ENCODE measurements around the gene HSPA8.

Gene HSPA8

DNA sequence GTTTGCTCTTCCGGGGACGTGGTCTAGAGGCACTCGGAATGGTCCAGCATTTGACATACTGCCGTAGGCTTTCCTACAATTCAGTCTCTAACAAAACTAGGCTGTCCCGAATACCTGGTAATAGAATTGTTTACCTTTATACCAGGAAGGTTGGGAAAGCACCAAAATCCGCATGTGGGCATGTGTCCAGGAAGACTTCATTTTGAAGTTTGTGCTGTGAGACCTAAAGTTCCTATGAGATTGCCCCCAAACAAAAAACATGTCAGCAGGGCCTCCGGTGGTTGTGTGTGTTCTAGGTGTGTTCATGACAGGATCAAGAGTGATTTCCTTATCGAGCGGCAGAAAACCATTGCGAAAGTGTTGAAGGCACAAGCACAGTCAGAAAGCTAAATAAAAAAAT, 26.1 kb downstream of the HSPA8 start:
- DNase-seq (ENCODE audit: low read depth): no peak
- TF ChIP-seq, protein P1, sequence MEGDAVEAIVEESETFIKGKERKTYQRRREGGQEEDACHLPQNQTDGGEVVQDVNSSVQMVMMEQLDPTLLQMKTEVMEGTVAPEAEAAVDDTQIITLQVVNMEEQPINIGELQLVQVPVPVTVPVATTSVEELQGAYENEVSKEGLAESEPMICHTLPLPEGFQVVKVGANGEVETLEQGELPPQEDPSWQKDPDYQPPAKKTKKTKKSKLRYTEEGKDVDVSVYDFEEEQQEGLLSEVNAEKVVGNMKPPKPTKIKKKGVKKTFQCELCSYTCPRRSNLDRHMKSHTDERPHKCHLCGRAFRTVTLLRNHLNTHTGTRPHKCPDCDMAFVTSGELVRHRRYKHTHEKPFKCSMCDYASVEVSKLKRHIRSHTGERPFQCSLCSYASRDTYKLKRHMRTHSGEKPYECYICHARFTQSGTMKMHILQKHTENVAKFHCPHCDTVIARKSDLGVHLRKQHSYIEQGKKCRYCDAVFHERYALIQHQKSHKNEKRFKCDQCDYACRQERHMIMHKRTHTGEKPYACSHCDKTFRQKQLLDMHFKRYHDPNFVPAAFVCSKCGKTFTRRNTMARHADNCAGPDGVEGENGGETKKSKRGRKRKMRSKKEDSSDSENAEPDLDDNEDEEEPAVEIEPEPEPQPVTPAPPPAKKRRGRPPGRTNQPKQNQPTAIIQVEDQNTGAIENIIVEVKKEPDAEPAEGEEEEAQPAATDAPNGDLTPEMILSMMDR (conservative IDR thresholded peaks at IDR 0.05; ENCODE audit: control insufficient read depth, insufficient read depth, low read depth, low read length): no peak
- H3K4me3 ChIP-seq (ENCODE audit: control insufficient read depth, low read depth, low read length): no peak overlapping the region

DNA sequence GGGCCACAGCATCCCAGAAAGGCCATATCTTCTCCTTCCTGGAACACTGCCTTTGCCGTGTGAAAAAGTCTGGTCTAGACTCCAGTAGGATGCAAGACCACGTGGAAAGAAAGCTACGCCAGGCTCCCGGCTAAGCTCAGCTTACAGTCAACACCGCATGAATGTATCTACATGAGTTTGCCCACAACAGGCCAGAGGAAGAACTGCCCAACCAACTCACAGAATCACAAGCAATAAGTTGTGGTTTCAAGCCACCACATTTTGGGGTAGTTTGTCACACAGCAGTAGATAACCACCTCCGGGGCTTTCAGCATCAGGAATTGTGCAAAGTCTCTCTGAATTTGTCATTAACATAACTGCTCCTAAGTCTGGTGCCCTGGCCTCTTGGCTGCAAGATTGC, 27.3 kb downstream of the HSPA8 start:
- peak; percentile 17 for DNase-seq (ENCODE audit: low read depth)
- TF ChIP-seq, protein P1 (conservative IDR thresholded peaks at IDR 0.05; ENCODE audit: control insufficient read depth, insufficient read depth, low read depth, low read length): no peak
- H3K4me3 ChIP-seq (ENCODE audit: control insufficient read depth, low read depth, low read length): no peak overlapping the region

DNA sequence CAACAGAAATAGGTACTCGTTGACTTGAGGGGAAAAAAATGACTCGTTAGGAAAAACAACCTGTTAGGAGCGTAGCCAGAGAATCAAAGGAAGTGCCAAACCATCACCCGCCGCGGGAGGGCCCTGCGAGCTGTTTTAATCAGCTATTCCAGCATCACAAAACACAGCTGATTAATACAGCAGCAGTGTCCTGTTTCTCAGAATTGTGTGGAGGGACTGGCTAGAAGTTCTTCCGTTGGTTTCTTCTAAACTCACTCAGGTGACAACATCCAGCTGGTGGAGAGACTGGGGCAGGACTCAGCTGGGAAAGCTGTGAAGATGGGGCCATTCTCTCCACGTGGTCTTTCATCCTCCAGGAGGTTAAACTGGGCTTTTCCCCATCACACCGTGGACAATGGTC, 28.0 kb downstream of the HSPA8 start:
- peak; percentile 29 for DNase-seq (ENCODE audit: low read depth)
- no peak overlapping the region for H3K4me3 ChIP-seq (ENCODE audit: control insufficient read depth, low read depth, low read length)
- TF ChIP-seq, protein P1 (conservative IDR thresholded peaks at IDR 0.05; ENCODE audit: control insufficient read depth, insufficient read depth, low read depth, low read length): peak; percentile 40

DNA sequence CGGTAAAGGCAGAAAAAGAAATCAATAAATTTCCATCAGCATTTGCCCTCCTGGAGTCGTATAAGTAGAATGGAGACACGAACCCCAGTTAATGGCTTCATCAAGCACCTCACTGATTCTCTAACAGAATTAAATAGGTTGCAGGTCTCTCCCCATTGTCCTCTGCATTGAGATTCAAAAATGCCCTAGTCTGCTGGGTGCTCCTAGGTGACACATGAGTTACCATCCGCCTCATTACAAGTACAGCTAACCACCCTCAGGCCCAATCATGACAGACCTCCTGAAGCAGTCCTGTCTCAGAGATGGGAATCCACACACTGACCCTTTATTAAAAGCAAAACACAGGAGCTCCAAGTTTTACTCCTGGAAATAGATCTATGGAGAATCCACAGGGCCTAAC, 31.4 kb downstream of the HSPA8 start:
- no peak for DNase-seq (ENCODE audit: low read depth)
- TF ChIP-seq, protein P1 (conservative IDR thresholded peaks at IDR 0.05; ENCODE audit: control insufficient read depth, insufficient read depth, low read depth, low read length): no peak
- no peak overlapping the region for H3K4me3 ChIP-seq (ENCODE audit: control insufficient read depth, low read depth, low read length)

DNA sequence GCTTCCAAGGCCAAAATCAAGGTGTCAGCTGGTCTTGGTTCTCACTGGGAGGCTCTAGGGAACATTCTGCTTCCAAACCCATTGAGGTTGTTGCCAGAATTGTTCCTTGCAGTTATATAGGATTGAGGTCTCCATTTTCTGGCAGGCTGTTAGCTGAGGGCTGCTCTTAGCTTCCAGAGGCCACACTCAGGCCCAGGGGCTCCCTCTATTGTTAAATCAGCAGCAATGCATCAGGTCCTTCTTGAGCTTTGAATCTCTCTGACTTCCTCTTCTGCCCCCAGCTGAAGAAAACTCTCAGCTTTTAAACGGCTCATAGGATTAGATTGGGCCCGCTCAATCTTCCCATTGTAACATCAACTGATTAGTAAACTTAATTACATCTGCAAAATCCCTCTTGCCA, 41.0 kb downstream of the HSPA8 start:
- TF ChIP-seq, protein P1 (conservative IDR thresholded peaks at IDR 0.05; ENCODE audit: control insufficient read depth, insufficient read depth, low read depth, low read length): peak; percentile 82
- DNase-seq (ENCODE audit: low read depth): peak; percentile 59
- H3K4me3 ChIP-seq (ENCODE audit: control insufficient read depth, low read depth, low read length): no peak overlapping the region

DNA sequence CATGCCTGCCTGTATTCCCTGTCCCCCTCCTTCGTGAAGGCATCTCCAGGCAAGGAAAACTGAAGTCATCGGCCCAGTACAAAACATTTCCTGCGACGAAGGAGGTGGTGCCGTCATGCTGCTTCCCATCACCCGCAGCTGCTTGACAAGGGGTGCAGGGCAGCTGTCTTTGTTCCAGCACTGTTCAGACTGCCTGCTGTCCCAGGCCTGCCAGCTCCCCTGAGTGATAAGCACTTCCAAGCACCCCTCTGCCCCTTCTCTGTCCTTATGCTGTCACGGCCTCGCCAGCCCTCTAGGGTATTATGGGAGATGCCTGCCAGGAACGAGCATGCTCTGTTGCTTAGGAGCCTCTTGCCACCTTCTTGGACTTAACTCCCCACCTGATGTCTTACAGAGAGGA, 43.2 kb downstream of the HSPA8 start:
- no peak for DNase-seq (ENCODE audit: low read depth)

More for the DNA sequence above, 43.2 kb downstream of the HSPA8 start:
- H3K4me3 ChIP-seq (ENCODE audit: control insufficient read depth, low read depth, low read length): no peak overlapping the region
- TF ChIP-seq, protein P1 (conservative IDR thresholded peaks at IDR 0.05; ENCODE audit: control insufficient read depth, insufficient read depth, low read depth, low read length): no peak
